Esophagus squamous epithelium (tissue), 4 donors: ENCODE results near the gene FGD1.

Experiments used
- CTCF ChIP-seq, 6 experiments: fragments of 450-650 bp in 4 of 6; fragments of 200-600 bp in 2 of 6; sonication (generic) in 2 of 6; IDR thresholded peaks; one replicate each; pipeline ENCODE4 v1.5.1; 2016 to 2019; ENCODE audit warnings: antibody characterized with exemption in 6 of 6, mild to moderate bottlenecking in 4 of 6, moderate library complexity in 4 of 6
- POLR2A ChIP-seq, 4 donors: fragments of 450-650 bp; IDR thresholded peaks; one replicate each; pipeline ENCODE4 v1.6.1; 2017; ENCODE audit warnings: antibody characterized with exemption in 4 of 4, mild to moderate bottlenecking in 4 of 4, moderate library complexity in 3 of 4

- TF ChIP-seq POLR2A (IDR thresholded peaks at IDR 0.05) (no peak), CTCF (IDR thresholded peaks at IDR 0.05) (no peak)
Observed at GRCh38 chrX:54397113-54397512, 98.9 kb downstream of the FGD1 start.
